H9 (cell line): Measurements from ENCODE around the gene CDC6. TPM values are rescaled to one million over a fixed set of nuclear protein-coding genes. Genes with fewer than 3 reads are reported as not detected.

Experiments used
- DNase-seq: peaks from one replicate; pipeline ENCODE4 v3.0.0-alpha.2; 2017
- H2AFZ ChIP-seq: one replicate; pipeline ENCODE4 v1.6.1; 2013; ENCODE audit warnings: mild to moderate bottlenecking, low read length, control low read depth, moderate library complexity
- H2AK5ac ChIP-seq: 2 replicates; pipeline ENCODE4 v1.6.1; 2013; ENCODE audit warnings: low read length, control low read depth, mixed read lengths; ENCODE audit not compliant: insufficient read length
- H2BK120ac ChIP-seq: one replicate; pipeline ENCODE4 v1.6.1; 2013; ENCODE audit warnings: low read depth, mild to moderate bottlenecking, low read length, control low read depth, inconsistent platforms; ENCODE audit not compliant: poor library complexity, severe bottlenecking
- H2BK12ac ChIP-seq: 2 replicates; pipeline ENCODE4 v1.6.1; 2013; ENCODE audit warnings: low read length, control low read depth, mixed read lengths, low read depth; ENCODE audit not compliant: insufficient read length
- H2BK15ac ChIP-seq: 2 replicates; pipeline ENCODE4 v1.6.1; 2013; ENCODE audit warnings: low read depth, low read length, control low read depth
- H2BK20ac ChIP-seq: one replicate; pipeline ENCODE4 v1.6.1; 2013; ENCODE audit warnings: low read depth, mild to moderate bottlenecking, low read length, control low read depth, inconsistent platforms; ENCODE audit not compliant: poor library complexity, severe bottlenecking
- H2BK5ac ChIP-seq: 2 replicates; pipeline ENCODE4 v1.6.1; 2013; ENCODE audit warnings: low read length, control low read depth, mixed read lengths; ENCODE audit not compliant: insufficient read length
- H3K14ac ChIP-seq: 2 replicates; pipeline ENCODE4 v1.6.1; 2013; ENCODE audit warnings: low read length, control low read depth; ENCODE audit not compliant: insufficient read depth
- H3K18ac ChIP-seq: 2 replicates; pipeline ENCODE4 v1.6.1; 2013; ENCODE audit warnings: low read depth, mild to moderate bottlenecking, mixed read lengths, low read length, control low read depth; ENCODE audit not compliant: insufficient read length
- H3K23ac ChIP-seq: 2 replicates; pipeline ENCODE4 v1.6.1; 2013; ENCODE audit warnings: low read length, control low read depth, mixed read lengths, low read depth; ENCODE audit not compliant: insufficient read length
- H3K23me2 ChIP-seq: 2 replicates; pipeline ENCODE4 v1.6.1; 2013; ENCODE audit warnings: low read depth, mild to moderate bottlenecking, mixed read lengths, low read length, control low read depth; ENCODE audit not compliant: insufficient read length, poor library complexity, severe bottlenecking
- H3K27ac ChIP-seq: 2 replicates; pipeline ENCODE4 v1.5.1; 2013; ENCODE audit warnings: low read length, control low read depth, mixed read lengths, low read depth; ENCODE audit not compliant: insufficient read length
- H3K27me3 ChIP-seq: 2 replicates; pipeline ENCODE4 v1.6.1; 2013; ENCODE audit warnings: low read length, control low read depth, inconsistent platforms; ENCODE audit not compliant: insufficient read depth
- H3K4ac ChIP-seq: 2 replicates; pipeline ENCODE4 v1.6.1; 2013; ENCODE audit warnings: low read depth, mild to moderate bottlenecking, control low read depth, inconsistent platforms, low read length, moderate library complexity
- H3K4me1 ChIP-seq: 2 replicates; pipeline ENCODE4 v1.6.1; 2013; ENCODE audit warnings: low read length, control low read depth, inconsistent platforms; ENCODE audit not compliant: insufficient read depth
- H3K4me2 ChIP-seq: 2 replicates; pipeline ENCODE4 v1.6.1; 2013; ENCODE audit warnings: low read length, control low read depth, mixed read lengths; ENCODE audit not compliant: insufficient read length, insufficient read depth
- H3K56ac ChIP-seq: 2 replicates; pipeline ENCODE4 v1.6.1; 2013; ENCODE audit warnings: low read depth, mild to moderate bottlenecking, mixed read lengths, low read length, control low read depth; ENCODE audit not compliant: insufficient read length
- H3K79me1 ChIP-seq: 2 replicates; pipeline ENCODE4 v1.6.1; 2013; ENCODE audit warnings: low read depth, mild to moderate bottlenecking, moderate library complexity, low read length, control low read depth, inconsistent platforms; ENCODE audit not compliant: insufficient read depth, poor library complexity, severe bottlenecking
- H3K79me2 ChIP-seq: 2 replicates; pipeline ENCODE4 v1.6.1; 2013; ENCODE audit warnings: low read length, control low read depth, inconsistent platforms; ENCODE audit not compliant: insufficient read depth
- H3K9ac ChIP-seq: 2 replicates; pipeline ENCODE4 v1.6.1; 2013; ENCODE audit warnings: low read length, control low read depth, mixed read lengths; ENCODE audit not compliant: insufficient read length; ENCODE audit errors: extremely low read depth
- H3K9me3 ChIP-seq: one replicate; pipeline ENCODE4 v1.6.1; 2013; ENCODE audit warnings: low read depth, low read length, inconsistent platforms; ENCODE audit not compliant: control insufficient read depth
- H3T11ph ChIP-seq: one replicate; pipeline ENCODE4 v1.6.1; 2013; ENCODE audit warnings: mild to moderate bottlenecking, low read length, control low read depth, inconsistent platforms
- H4K20me1 ChIP-seq: one replicate; pipeline ENCODE4 v1.6.1; 2013; ENCODE audit not compliant: control insufficient read depth, insufficient read length, insufficient read depth
- H4K5ac ChIP-seq: 2 replicates; pipeline ENCODE4 v1.6.1; 2013; ENCODE audit warnings: low read depth, mild to moderate bottlenecking, mixed read lengths, low read length, control low read depth; ENCODE audit not compliant: insufficient read length
- H4K8ac ChIP-seq: replicated peaks from 2 replicates; pipeline ENCODE4 v1.6.1; 2013; ENCODE audit warnings: low read length, control low read depth, mixed read lengths, low read depth; ENCODE audit not compliant: insufficient read length
- H4K91ac ChIP-seq: 2 replicates; pipeline ENCODE4 v1.6.1; 2013; ENCODE audit warnings: low read depth, mild to moderate bottlenecking, moderate library complexity, mixed read lengths, low read length, control low read depth; ENCODE audit not compliant: insufficient read length
- H3K27ac Mint-ChIP-seq, 3 experiments: 2 replicates in 2 of 3; 3 replicates in 1 of 3; pipeline ENCODE4 v1.8.0; 2020 to 2021; ENCODE audit warnings: mixed read lengths in 3 of 3, mild to moderate bottlenecking in 1 of 3, moderate library complexity in 1 of 3
- H3K27me3 Mint-ChIP-seq: 2 replicates; pipeline ENCODE4 v1.8.0; 2021; ENCODE audit warnings: low read depth, mild to moderate bottlenecking, moderate library complexity, mixed read lengths
- H3K36me3 Mint-ChIP-seq, 3 experiments: 2 replicates in 2 of 3; 3 replicates in 1 of 3; pipeline ENCODE4 v1.8.0; 2020 to 2021; ENCODE audit warnings: low read depth in 3 of 3, mixed read lengths in 3 of 3; ENCODE audit not compliant: insufficient read depth in 1 of 3
- H3K4me1 Mint-ChIP-seq, 2 experiments: 2 replicates each; pipeline ENCODE4 v1.8.0; 2020; ENCODE audit warnings: mixed read lengths in 2 of 2
- H3K4me3 Mint-ChIP-seq, 2 experiments: 2 replicates in 1 of 2; 3 replicates in 1 of 2; pipeline ENCODE4 v1.8.0; 2020 to 2021; ENCODE audit warnings: mild to moderate bottlenecking in 2 of 2, mixed read lengths in 2 of 2, moderate library complexity in 1 of 2
- H3K9me3 Mint-ChIP-seq, 2 experiments: 2 replicates in 1 of 2; 3 replicates in 1 of 2; pipeline ENCODE4 v1.8.0; 2020; ENCODE audit warnings: mild to moderate bottlenecking in 2 of 2, mixed read lengths in 2 of 2, moderate library complexity in 1 of 2
- CTCF ChIP-seq: fragments of 200-600 bp; sonication (generic); conservative IDR thresholded peaks from 3 replicates; pipeline ENCODE4 v1.8.0; 2021; ENCODE audit warnings: antibody characterized with exemption, mild to moderate bottlenecking
- WGBS: extraction: QIAGEN DNeasy Blood & Tissue Kit; methylation state at CpG from one replicate; pipeline ENCODE4 v1.1.7; 2013; ENCODE audit warnings: missing lambda C conversion rate, low lambda C conversion rate, mixed read lengths; ENCODE audit not compliant: insufficient read length; ENCODE audit errors: extremely low coverage; 5-methylcytosine and 5-hydroxymethylcytosine counted together
- total RNA-seq: library from RNA; stranded (reverse); gene quantifications from 2 replicates; pipeline ENCODE4 v1.2.1, GENCODE V29; 2021

The CDC6 gene
- total RNA-seq, 1 experiment from 2014 or later: 131 TPM

- H3K27ac ChIP-seq: no peak overlapping the region
- no peak overlapping the region for H2BK12ac ChIP-seq
- no peaks in the 10 kb centered on the region for H3K9me3 ChIP-seq
- WGBS: no CpG with 5 or more reads among the region's 3 CpGs
- no peak overlapping the region for H2AK5ac ChIP-seq
- no peak overlapping the region for H2BK20ac ChIP-seq
- H2BK15ac ChIP-seq: no peak overlapping the region
- no peaks in the 10 kb centered on the region for H3K27me3 Mint-ChIP-seq
- no peak overlapping the region for H3K23ac ChIP-seq
- H3K23me2 ChIP-seq: no peaks in the 10 kb centered on the region
- peak overlapping the region in 1 of 3 experiments; percentile 53; a peak in 1 of 7 replicates for H3K27ac Mint-ChIP-seq
- no peak overlapping the region for H3K4me3 Mint-ChIP-seq
- DNase-seq: no peak
- TF ChIP-seq CTCF: no peak
- no peak overlapping the region for H2BK5ac ChIP-seq
- H4K5ac ChIP-seq: no peak overlapping the region
- no peaks in the 10 kb centered on the region for H3K9me3 Mint-ChIP-seq
- no peak overlapping the region for H3K56ac ChIP-seq
- no peak overlapping the region for H3K18ac ChIP-seq
- no peak overlapping the region for H4K8ac ChIP-seq
- H3K4ac ChIP-seq: no peak overlapping the region
- no peaks in the 10 kb centered on the region for H3K4me1 ChIP-seq
- no peak overlapping the region for H3T11ph ChIP-seq
- H3K4me1 Mint-ChIP-seq: no peaks in the 10 kb centered on the region
- H2BK120ac ChIP-seq: no peak overlapping the region
- no peak overlapping the region for H4K91ac ChIP-seq
- no peaks in the 10 kb centered on the region for H4K20me1 ChIP-seq
- H3K79me2 ChIP-seq: no peaks in the 10 kb centered on the region; the same call in 1 of the 2 replicates
- H3K27me3 ChIP-seq: no peaks in the 10 kb centered on the region
- no peak overlapping the region for H3K4me2 ChIP-seq
- H3K9ac ChIP-seq: no peak overlapping the region
- peaks cover 5 to 19% (median 17%) of the 10 kb centered on the region in 3 experiments; a peak in 5 of 7 replicates for H3K36me3 Mint-ChIP-seq
- H2AFZ ChIP-seq: no peak overlapping the region
- H3K14ac ChIP-seq: no peak overlapping the region
- H3K79me1 ChIP-seq: no peaks in the 10 kb centered on the region
These were observed 34.1 kb upstream of the CDC6 start for GRCh38 chr17:40253565-40253964.
